Activated CD4-positive, alpha-beta T cell treated with anti-CD3 and anti-CD28 coated beads, Interleukin-2, amount 50 U/mL, for 48 hours (primary cell): ENCODE results near the gene PCIF1.

Experiments
- DNase-seq, 2 experiments: peaks; one replicate each; pipeline ENCODE4 v3.0.0-alpha.2; 2020

PCIF1 gene

GRCh38 chr20:45904583-45905504 lies 29.6 kb upstream of the PCIF1 start:
- DNase-seq, result no peak

GRCh38 chr20:45905505-45906079 lies 28.9 kb upstream of the PCIF1 start:
- no peak for DNase-seq

GRCh38 chr20:45907219-45907948 lies 27.1 kb upstream of the PCIF1 start:
- no peak for DNase-seq

- DNase-seq, result no peak
These were observed 26.4 kb upstream of the PCIF1 start for GRCh38 chr20:45908084-45908483.

- DNase-seq, result no peak
These were observed 25.1 kb upstream of the PCIF1 start for GRCh38 chr20:45909336-45909808.

GRCh38 chr20:45909817-45910669 lies 24.4 kb upstream of the PCIF1 start:
- DNase-seq, result no peak

GRCh38 chr20:45910670-45911485 lies 23.6 kb upstream of the PCIF1 start:
- peak; percentile 97 to 98 for DNase-seq

GRCh38 chr20:45911486-45912343 lies 22.8 kb upstream of the PCIF1 start, which contains the start of gene PLTP:
PLTP (minus strand) TSS chr20:45912155; CDS start chr20:45911452, 703 bp downstream.
- peak; percentile 28 to 31 for DNase-seq

- DNase-seq, result no peak
These were observed 22.2 kb upstream of the PCIF1 start for GRCh38 chr20:45912344-45912682.

- no peak for DNase-seq
These were observed 21.4 kb upstream of the PCIF1 start for GRCh38 chr20:45913116-45913515.

GRCh38 chr20:45917790-45918141 lies 16.7 kb upstream of the PCIF1 start:
- DNase-seq, result no peak

- no peak for DNase-seq
These were observed 16.2 kb upstream of the PCIF1 start for GRCh38 chr20:45918182-45918737.

GRCh38 chr20:45918779-45919537 lies 15.5 kb upstream of the PCIF1 start:
- no peak for DNase-seq

GRCh38 chr20:45919542-45920399 lies 14.7 kb upstream of the PCIF1 start:
- DNase-seq, result no peak

- DNase-seq, result no peak
These were observed 13.8 kb upstream of the PCIF1 start for GRCh38 chr20:45920462-45921336.

GRCh38 chr20:45921337-45922189 lies 12.9 kb upstream of the PCIF1 start:
- DNase-seq, result no peak
